CD4-positive, alpha-beta T cell treated with Interleukin-1 beta for 1 hour (primary cell): ENCODE data around the gene FARS2.
"Not testable (repeated sequence)": the region's sequence is repeated elsewhere in the genome, so short reads cannot be mapped to it uniquely, and the experiment has no call there.

Experiments used
- DNase-seq, 2 donors: peaks; one replicate each; pipeline ENCODE4 v3.0.0-alpha.2; 2020 to 2022

FARS2 gene

DNA sequence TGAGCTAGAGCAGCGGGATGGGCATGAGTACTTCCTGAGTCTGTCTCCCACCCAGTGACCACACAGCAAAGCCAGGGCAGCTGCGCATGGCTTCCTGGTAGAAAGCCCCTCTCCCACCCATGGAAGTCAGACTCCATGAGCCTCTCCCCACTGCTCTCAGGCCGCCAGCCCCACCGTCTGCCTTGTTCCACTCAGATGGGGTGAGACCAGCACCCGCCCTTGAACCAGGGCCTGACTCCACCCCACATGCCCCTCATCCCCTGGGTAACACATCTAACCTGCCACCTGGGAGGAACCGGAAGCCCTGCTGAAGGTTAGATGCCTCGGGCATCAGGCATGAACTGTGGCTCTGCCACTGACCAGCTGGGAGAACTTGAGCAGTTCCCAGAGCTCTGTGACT is 517.6 kb downstream of the FARS2 start:
- no peak for DNase-seq

DNA sequence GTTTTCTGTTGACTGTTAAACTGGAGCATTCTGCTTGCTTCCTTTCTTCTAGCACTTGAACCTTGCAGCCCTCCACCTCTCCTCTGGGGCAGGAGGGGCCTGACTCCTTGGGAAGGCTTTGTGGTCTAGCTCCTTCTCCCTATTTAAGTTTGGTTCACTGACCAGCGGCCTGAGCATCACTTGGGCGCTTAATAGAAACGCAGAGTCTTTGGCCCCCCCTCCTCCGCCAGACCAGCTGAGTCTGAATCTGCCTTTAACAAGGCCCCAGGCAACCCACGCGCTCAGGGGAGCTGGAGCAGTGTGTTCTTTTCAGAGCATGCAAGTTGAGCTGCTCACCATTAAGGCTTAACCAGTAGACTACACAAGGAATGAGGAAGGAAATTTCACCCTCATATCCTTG is 519.7 kb downstream of the FARS2 start:
- DNase-seq = no peak

GRCh38 chr6:5781966-5782556 is 520.7 kb downstream of the FARS2 start:
- DNase-seq = no peak

DNA sequence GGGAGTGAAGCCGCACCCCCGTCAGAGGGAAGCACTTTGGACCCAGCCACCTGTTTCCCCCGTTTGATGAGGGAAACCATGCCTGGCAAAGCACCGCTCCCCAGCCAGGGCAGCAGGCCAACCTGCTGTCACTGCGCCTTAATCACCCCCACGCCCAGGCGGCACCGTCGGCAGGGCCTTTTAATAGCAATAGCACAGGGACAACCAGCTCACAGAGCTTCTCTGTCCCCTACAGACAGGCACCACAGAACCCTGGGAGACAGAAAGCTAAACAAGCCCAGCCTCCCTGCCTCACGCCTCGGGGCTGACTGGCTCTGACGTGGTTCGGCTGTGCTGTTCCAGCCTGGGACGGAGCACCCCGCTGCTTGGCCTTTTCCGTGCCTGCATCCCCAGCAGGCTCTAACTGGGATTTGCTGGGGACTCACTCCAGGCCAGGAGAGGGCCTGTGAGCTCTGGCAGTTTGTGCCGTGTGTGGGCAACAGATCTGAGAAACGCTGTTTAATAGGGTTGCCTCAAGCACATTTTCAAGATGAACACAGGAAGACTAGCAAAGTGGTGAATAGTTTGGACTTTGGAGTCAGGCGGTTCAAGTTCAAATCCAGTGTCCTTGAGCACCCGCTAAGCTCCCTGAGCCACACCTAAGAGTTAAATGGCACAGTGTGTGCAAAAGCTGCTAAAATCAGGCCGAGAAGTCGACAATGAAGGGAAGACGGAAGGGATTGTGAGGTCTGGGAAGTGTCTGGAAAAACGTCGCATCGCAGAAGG is 521.7 kb downstream of the FARS2 start:
- no peak for DNase-seq

- DNase-seq = no peak
Observed at GRCh38 chr6:5783584-5784089, 522.3 kb downstream of the FARS2 start.

DNA sequence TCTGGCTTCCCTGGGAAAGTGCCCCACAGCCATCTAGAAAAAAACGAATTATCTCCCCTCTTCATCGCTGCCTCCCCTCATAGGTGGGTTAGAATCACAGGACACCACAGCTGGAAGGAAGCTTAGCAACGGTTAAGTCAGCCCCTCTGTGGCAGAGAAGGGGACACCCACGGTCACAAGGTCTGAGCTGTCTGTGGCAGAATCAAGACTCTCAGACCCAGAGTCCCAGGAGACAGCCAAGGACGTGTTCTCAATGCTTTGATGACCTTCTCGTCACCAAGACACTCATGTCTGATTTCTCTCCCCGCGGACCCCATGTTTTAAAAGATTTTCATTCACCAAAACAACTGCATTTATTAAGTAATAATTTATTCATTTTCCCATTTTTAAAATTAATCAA is 523.9 kb downstream of the FARS2 start:
- no peak for DNase-seq

- DNase-seq = no peak
Observed at GRCh38 chr6:5786321-5786968, 525.1 kb downstream of the FARS2 start.

DNA sequence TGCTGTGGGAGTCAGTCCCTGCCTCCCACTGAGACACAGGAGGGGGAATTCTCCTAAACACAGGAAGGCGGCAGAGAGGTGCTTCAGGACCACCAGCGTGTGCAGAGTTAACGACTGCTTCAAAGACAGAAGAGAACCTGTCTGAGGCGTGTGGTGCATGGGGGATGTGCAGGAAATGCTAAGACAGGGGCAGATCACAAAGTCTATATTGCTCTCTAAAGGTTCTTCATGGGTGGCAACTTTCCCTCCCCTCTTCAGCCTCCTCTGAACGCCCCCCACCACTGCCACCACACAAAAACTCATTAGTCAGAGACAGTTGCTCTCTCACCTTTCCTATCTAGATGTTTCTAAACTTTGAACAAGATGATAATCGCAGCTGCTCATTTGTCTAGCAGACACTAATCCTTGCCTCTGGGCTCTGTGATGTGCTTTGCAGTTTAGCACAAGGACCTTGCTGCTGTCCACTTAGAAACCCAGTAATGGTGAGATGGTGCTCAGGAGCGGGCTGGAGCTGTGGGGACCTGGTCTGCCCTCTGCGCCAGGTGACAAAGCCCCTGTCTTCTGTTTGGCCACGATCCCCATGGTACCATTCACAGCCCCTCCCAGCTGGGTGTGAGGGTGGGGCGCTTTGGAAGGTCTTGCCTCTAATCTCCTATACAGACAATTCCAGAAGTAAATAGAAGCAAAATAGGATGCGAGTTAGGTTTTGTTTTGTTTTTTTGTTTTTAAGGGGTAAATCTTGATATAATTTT is 525.8 kb downstream of the FARS2 start:
- no peak for DNase-seq

DNA sequence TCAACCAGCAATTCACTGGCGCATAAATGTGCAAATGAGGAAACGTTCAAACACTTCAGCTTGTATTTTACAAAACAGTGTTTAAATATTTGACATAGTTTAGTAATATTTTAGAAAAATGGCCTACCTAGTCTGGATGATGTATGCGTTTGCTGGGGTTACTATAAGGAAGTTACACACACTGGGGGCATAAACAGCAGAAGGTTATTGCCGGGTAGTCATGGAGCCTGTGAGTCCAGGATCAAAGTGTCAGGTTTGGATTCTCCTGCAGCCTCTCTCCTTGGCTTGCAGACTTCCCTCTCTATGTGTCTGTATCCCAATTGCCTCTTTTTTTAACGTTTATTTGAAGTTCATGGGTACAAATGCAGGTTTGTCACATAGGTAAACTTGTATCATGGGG is 528.1 kb downstream of the FARS2 start:
- not testable (repeated sequence) for DNase-seq

- not testable (repeated sequence) for DNase-seq
Observed at GRCh38 chr6:5796555-5796954, 535.2 kb downstream of the FARS2 start.

GRCh38 chr6:5806406-5806805 is 545.1 kb downstream of the FARS2 start:
- not testable (repeated sequence) for DNase-seq

DNA sequence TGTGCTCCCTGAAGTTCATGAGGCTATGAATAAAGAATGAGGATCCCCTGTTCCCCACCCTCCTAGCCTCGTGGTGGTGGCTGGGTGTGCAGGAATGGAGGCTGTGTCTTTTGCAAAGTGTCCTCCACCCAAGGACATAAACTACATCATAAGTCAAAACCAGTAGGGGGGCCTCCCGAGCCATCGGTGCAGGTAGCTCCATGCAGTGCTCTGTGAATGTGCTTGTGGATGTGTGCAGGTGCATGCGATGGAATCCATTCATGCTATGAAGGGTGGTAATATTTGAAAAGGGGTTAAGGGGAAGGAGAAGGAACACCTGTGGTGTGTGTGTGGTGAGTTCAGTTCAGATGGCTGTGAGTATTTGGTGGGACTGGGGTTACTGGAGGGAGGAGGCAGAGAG is 548.1 kb downstream of the FARS2 start:
- DNase-seq = peak; percentile 18 to 19

DNA sequence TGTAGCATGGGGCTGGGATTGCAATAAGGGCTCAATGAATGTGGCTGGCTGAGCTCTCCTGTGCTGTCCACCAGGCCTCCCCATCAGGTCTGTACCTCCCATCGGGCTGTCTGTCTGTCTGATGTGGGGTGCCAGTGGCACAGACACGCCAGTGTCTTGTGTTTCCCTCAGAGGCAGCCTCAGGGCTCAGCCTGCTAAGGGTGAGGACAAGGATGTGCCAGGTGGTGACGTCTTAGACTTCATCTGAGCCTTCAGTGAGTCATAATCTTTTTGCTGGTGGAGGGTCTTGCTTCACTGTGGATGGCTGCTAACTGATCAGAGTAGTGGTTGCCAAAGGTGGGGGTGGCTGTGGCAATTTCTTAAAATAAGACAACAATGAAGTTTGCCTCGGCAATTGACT is 550.7 kb downstream of the FARS2 start:
- DNase-seq = no peak

GRCh38 chr6:5813625-5814027 is 552.3 kb downstream of the FARS2 start:
- peak in 1 of 2 donors; percentile 20 for DNase-seq

DNA sequence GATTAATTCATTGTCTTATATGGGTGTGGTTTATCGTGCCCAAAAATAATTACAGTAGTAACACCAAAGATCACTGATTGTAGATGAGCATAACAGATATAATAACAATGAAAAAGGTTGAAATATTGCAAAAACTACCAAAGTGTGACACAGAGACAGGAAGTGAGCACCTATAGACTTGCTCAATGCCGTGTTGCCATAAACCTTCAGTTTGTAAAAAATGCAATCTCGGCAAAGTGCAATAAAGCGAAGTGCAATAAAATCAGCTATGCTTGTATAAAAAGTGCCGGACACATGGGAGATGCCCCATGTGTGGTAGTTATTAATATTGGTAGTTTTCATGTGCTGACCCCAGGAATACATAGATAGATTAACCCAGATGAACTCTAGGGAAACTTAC is 552.8 kb downstream of the FARS2 start:
- no peak for DNase-seq

DNA sequence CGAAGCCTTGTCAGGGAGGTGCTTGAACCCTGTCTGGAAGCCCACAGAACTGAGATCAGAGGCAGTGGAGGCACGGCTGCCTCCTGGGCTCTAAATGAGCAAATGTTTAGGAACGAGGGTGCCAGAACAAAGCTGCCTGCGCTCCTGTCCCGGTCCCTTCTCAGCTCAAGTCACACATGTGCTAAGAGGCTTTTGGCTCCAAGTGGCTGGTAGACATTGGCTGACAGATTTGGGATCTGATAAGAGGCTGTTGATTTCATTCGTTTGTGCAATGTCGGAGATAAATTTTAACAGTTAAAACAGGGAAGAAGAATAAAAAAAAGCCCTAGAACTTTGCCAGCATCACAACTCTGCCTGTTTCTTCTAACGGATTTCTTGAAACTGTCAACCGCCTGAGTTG is 553.6 kb downstream of the FARS2 start:
- no peak for DNase-seq

- DNase-seq = no peak
Observed at GRCh38 chr6:5817869-5818268, 556.6 kb downstream of the FARS2 start.

- no peak for DNase-seq
Observed at GRCh38 chr6:5818959-5819358, 557.6 kb downstream of the FARS2 start.
